Activated CD8-positive, alpha-beta memory T cell treated with anti-CD3 and anti-CD28 coated beads, Interleukin-2, amount 50 U/mL, for 4 hours (primary cell): Measurements from ENCODE around the gene CRACDL.

Experiments
- DNase-seq: peaks from one replicate; pipeline ENCODE4 v3.0.0-alpha.2; 2020

CRACDL gene

GRCh38 chr2:98800330-98801064 lies 135.5 kb downstream of the CRACDL start:
- no peak for DNase-seq

- DNase-seq: no peak
Observed at GRCh38 chr2:98799375-98800329, 136.4 kb downstream of the CRACDL start.

GRCh38 chr2:98796775-98797544 lies 139.1 kb downstream of the CRACDL start:
- no peak for DNase-seq

DNA sequence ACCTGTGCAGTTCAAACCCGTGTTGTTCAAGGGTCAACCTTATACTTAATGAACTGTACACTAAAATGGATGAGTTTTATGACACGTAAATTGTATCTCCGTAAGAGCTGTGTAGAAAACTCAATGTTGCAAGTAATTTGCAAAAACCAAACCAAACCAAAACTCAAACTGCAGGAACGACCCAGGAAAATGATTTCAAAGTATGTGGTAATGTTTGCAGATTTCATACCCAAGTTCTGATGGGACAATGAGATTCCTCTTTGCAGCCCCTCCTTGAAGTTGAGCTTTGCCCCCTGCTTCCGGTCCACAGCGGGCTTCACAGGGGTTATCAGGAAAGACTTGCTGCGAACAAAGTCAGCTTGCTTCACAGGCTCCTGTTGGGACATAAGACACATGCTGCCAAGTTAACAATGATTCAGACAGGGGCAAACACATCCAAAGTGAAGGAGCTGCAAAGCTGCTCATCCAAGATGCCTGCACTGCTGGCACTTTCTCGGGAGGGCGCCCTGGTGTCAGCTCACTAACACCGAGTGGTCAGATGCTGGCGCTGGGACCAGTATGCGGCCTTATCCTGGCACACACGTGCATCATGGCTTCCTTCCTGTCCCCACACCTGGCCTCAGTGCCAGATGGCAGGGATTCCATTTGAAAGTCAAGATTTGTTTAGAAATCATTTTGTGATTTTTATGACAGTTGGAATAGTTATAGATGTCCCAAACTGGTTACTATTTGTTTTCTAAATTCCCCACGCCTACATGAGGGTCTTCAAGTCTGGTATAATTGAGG lies 139.9 kb downstream of the CRACDL start:
- DNase-seq: no peak

- no peak for DNase-seq
Observed at GRCh38 chr2:98793897-98794830, 141.9 kb downstream of the CRACDL start.

DNA sequence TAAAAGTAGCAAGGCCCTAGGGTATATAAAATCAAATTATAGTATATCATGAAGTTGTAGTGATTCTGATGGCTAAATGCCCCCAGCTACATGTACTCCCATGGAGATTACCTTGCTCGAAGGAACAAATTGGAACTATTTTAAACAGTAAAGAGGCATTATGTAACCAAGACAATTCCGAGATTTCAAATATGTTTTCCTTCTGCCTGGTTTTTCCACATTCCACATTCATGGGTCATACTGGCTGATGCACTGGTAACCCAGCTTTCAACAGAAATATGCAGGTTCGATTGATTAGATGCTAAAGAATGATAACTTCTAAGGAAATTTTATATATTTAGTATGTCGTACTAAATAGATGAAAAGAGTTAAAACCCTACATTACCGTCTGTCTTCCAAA lies 142.8 kb downstream of the CRACDL start:
- DNase-seq: no peak

DNA sequence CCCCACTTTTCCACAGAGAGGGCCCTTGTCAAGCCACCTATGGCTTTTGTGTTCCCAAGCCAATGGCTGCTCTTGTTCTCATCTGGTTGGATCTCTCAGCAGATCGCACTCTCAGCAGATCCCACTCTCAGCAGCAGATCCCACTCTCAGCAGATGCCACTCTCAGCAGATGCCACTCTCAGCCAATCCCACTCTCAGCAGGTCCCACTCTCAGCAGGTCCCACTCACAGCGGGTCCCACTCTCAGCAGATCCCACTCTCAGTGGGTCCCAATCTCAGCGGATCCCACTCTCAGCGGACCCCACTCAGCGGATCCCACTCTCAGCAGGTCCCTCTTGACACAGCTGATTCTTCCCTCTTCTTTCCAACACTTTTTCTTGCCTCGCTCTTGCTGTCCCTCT lies 145.8 kb downstream of the CRACDL start:
- no peak for DNase-seq

DNA sequence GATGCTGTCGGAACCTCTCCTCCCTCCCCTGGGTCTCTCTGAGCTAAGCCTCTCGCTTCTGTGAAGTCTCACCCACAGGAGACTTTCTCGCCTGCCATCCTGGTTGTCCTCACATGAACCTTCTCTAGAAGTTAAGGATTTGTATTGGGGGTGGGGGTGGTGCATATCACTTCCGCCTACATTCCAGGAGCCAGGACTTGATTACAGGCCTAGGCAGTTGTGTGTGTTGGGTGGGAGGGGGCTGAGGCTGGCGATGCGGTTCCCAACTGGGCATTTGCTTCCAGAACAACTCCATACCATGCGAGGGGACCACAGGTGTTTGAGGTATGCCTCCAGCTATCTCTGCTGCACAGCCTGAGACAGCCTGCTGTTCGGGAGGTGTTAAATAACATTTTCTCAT lies 148.3 kb downstream of the CRACDL start:
- DNase-seq: no peak

DNA sequence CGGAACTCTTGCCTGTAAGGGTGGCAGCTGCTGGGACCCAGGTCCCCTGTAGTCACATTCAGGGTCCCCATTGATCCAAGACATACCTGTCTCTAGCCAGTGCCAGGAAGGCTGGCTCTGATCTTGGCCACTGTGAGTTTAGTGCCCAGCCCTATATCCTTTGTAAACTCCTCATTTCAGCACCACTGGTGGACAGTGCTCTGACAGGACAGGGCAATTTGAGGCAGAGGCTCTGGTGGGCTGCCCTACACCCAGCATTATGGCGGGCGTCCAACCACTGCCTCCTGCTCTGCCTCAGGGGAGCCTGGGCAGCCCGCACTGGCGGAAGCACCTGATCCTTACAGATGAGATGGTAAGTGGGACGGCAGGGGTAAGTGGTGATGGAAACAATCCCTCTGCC lies 149.8 kb downstream of the CRACDL start:
- no peak for DNase-seq

GRCh38 chr2:98782570-98782969 lies 153.5 kb downstream of the CRACDL start:
- DNase-seq: no peak

DNA sequence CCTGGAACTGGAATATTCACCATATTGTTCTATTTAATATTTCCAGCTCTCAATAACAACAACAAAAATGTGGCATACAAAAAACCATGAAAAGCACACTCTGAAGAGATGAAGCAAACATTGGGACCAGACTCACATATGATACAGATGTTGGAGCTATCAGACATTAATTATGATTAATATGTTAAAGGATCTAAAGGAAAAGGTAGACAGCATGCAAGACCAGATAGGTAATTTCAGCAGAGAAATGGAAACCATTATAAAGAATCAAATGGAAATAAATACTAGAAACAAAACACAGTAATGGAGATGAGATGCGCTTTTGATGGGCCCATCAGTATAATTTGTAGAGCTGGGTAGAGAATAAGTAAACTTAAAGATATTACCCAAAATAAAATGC lies 154.2 kb downstream of the CRACDL start:
- DNase-seq: no peak

DNA sequence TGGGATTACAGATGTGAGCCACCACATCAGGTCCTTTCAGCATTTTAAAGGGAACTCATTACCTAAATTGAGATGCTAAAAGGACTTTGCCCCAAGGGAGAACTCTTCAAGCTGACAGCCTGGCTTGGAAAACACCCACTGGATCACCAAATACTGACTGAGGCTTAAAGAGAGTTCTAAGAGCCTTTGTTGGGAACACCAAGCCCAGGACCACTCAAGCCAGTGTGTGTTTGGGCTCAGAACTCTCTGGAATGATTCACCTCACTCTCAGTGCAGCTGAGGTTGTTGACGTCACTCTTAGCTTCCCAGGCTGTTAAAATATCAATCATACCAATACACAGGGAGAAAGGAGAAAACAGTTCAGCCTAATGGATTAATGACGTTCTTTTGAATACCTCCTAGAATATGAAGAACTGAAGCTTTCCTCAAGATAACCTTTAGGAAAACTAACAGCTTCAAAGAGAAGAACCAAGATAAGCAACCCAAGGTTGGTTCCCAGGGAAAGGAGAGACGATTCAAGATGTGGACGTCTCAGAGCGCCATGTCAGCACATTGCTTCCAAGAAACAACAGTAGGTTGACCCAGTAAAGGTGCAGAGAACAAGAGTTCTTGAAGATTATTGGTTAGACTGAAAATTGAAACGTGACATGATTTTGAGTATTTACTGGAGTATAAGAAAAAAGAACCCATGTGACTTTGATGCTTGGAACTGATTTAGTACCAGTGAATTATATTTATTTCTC lies 157.1 kb downstream of the CRACDL start:
- no peak for DNase-seq

DNA sequence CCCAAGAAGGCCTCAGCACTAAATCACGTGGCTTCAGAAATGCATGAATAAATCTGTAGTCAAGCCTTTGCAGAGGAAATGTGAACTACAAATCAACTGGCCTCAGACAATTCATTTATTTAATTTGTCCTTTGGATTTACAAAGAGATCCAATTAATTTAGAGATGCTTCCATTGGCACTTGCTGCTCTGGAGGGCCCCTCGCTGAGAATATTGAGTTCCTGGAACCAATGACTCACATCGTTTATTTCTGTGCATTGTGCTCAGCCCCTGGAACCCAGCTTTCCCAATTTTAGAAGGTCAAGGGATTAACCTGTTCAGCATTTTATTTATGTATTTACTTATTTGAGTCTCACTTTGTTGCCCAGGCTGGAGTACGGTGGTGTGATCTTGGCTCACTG lies 157.9 kb downstream of the CRACDL start:
- DNase-seq: no peak

GRCh38 chr2:98777710-98778109 lies 158.3 kb downstream of the CRACDL start:
- no peak for DNase-seq

DNA sequence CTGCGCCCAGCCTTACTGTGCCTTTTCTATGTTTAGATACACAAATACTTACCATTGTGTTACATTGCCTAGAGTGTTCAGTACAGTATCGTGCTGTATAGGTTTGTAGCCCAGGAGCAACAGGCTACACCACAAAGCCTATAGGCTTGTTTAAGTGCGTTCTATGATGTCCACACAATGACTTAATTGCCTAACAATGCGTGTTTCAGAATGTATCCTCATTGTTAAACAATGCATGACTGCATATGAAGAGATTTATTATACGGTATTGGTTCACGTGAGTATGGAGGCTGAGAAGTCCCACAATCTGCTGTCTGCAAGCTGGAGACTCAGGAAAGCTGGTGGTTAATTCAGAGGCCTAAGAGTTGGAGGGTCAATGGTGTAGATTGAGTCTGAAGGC lies 158.9 kb downstream of the CRACDL start:
- DNase-seq: no peak

GRCh38 chr2:98776136-98776535 lies 159.9 kb downstream of the CRACDL start:
- no peak for DNase-seq

- no peak for DNase-seq
Observed at GRCh38 chr2:98775146-98775986, 160.7 kb downstream of the CRACDL start.

GRCh38 chr2:98773907-98774306 lies 162.1 kb downstream of the CRACDL start:
- no peak for DNase-seq

GRCh38 chr2:98773169-98773568 lies 162.9 kb downstream of the CRACDL start:
- no peak for DNase-seq

DNA sequence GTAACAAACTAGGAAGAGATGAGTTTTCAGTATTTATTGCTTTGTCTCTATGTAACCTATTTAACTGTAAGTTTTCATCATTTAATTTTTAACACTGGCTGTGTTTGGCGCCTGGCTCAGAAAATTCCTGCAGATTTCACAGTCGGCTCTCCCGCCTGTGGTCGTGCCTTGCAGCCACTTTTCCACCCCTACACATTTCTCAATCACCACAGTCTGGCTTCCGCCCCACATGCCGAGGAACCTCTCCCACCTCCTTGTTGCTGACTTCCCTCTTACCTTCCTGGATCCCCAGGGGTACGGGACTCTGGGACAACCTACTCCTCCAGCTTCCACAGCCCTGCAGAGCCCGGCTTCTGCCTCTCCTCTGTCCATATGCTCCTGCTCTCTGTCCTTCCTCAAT lies 163.5 kb downstream of the CRACDL start:
- no peak for DNase-seq
